Central memory CD8-positive, alpha-beta T cell (primary cell): ENCODE measurements around the gene ZSCAN12.
A peak's percentile ranks its signal among the peaks of the same experiment; 100 is the strongest.
"Not testable (repeated sequence)": the region's sequence is repeated elsewhere in the genome, so short reads cannot be mapped to it uniquely, and the experiment has no call there.

Experiments
- ATAC-seq: fragments of 150-1000 bp; cut with Tn5 transposase; replicated peaks from 2 replicates; pipeline ENCODE4 v1.10.0; 2022; ENCODE audit warnings: mild to moderate bottlenecking, moderate FRiP score, moderate number of reproducible peaks; ENCODE audit not compliant: poor library complexity, severe bottlenecking; ENCODE audit errors: extremely low read depth
- DNase-seq, 2 donors: peaks; one replicate each; pipeline ENCODE4 v3.0.0; 2021; ENCODE audit warnings: low spot score in 2 of 2
- H3K27ac Mint-ChIP-seq: one replicate; pipeline ENCODE4 v1.8.0; 2022; ENCODE audit warnings: low read depth, mild to moderate bottlenecking, moderate library complexity, mixed read lengths
- H3K27me3 Mint-ChIP-seq: one replicate; pipeline ENCODE4 v1.8.0; 2022; ENCODE audit warnings: mixed read lengths
- H3K36me3 Mint-ChIP-seq: one replicate; pipeline ENCODE4 v1.8.0; 2022; ENCODE audit warnings: mild to moderate bottlenecking, moderate library complexity, mixed read lengths; ENCODE audit not compliant: insufficient read depth
- H3K4me1 Mint-ChIP-seq: one replicate; pipeline ENCODE4 v1.8.0; 2022; ENCODE audit warnings: mixed read lengths
- H3K4me3 Mint-ChIP-seq: one replicate; pipeline ENCODE4 v1.8.0; 2022; ENCODE audit warnings: mild to moderate bottlenecking, moderate library complexity, mixed read lengths
- H3K9me3 Mint-ChIP-seq: one replicate; pipeline ENCODE4 v1.8.0; 2022; ENCODE audit warnings: mixed read lengths

The ZSCAN12 gene

DNA sequence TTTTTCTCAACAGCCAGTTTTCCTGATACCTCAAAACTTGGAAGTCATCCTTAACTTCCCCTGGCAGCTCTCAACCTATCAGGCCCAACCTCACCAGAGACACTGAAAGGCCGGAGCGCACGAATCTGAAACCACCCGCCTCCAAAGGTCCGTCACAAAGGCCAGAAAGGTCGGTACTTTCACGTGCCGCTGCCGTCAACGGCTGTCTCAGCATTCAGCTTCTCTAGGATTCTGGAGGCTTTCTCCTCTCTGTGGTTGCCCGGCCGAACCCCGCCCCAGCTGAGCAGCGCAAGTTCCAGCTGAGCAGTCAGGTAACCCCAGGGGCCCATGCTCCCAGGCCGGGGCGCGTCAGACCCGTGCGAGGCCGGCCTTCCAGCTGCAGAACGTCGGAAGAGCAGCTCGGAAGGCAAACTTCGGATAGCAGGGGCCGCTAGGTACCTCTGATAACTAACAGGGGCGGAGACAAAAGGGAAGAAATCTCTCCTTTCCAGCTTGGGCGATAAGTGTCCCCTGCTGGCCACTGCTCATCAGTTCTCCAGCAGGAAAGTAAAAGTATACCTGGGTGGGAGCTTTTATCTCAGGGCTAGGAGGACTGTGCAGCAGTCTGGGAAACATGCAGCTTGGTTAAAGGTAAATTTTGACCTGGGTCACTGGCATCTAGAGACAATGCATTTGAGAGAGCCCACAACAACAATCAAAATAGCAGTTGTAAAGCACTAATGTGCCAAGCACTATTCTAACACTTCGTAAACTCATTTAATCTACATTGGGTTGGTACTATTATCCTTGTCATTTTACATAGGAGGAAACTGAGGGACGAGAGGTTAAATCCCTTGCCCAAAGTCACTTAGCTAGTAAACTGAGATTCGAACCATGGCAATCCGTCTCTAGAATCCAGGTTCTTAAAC lies 16.1 kb downstream of the ZSCAN12 start:
- peak; percentile 28 for ATAC-seq
- no peaks in the 10 kb centered on the region for H3K9me3 Mint-ChIP-seq
- H3K4me1 Mint-ChIP-seq = peaks cover 37% of the 10 kb centered on the region
- peak in 1 of 2 donors; percentile 9 for DNase-seq
- H3K36me3 Mint-ChIP-seq = peaks cover 23% of the 10 kb centered on the region
- H3K27ac Mint-ChIP-seq = no peak overlapping the region
- no peaks in the 10 kb centered on the region for H3K27me3 Mint-ChIP-seq
- H3K4me3 Mint-ChIP-seq = peak overlapping the region; percentile 48

DNA sequence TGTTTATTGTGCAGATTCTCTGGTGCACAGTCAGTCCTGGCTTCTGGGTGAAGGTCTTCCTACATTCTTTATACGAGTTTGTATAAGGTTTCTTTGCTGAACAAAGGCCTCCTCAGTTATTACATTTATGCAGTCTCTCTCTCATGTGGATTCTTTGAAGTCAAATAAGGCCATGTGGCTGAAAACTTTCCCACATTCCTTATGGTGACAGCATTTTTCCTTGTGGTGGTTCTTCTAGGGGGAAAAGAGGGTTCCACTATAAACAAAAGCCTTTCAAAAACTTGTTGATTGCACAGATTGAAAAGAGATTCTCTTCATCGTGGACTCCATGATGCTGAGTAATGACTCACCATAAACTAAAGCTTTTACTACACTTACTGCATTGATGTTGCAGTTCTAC lies 19.2 kb downstream of the ZSCAN12 start:
- Mint-ChIP-seq H3K4me3 (no peak overlapping the region), H3K27me3 (no peaks in the 10 kb centered on the region), H3K36me3 (peaks cover 20% of the 10 kb centered on the region), H3K4me1 (peaks cover 28% of the 10 kb centered on the region), H3K9me3 (no peaks in the 10 kb centered on the region), H3K27ac (no peak overlapping the region)
- DNase-seq (no peak), ATAC-seq (no peak)

DNA sequence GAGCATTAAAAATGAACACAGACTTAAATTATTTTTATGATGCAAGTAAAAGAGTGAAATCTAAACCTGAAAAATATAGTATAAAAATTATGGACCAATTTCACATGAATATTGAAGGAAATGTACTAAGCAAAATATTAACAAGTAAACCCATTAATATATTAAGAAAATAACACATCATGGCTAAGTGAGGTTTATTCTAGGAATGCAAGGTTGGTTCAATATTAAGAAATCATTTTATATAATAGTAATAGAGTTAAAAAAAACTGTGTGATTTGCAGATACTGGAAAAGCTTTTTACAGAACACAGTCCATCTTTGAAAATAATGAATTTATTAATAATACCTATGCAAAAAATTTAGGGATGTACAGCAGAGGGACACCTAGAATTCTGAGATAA lies 20.9 kb downstream of the ZSCAN12 start:
- H3K27me3 Mint-ChIP-seq = no peaks in the 10 kb centered on the region
- H3K4me3 Mint-ChIP-seq = no peak overlapping the region
- no peak overlapping the region for H3K27ac Mint-ChIP-seq
- H3K36me3 Mint-ChIP-seq = peaks cover 18% of the 10 kb centered on the region
- H3K9me3 Mint-ChIP-seq = no peaks in the 10 kb centered on the region
- DNase-seq (no peak), ATAC-seq (no peak)
- peaks cover 28% of the 10 kb centered on the region for H3K4me1 Mint-ChIP-seq

DNA sequence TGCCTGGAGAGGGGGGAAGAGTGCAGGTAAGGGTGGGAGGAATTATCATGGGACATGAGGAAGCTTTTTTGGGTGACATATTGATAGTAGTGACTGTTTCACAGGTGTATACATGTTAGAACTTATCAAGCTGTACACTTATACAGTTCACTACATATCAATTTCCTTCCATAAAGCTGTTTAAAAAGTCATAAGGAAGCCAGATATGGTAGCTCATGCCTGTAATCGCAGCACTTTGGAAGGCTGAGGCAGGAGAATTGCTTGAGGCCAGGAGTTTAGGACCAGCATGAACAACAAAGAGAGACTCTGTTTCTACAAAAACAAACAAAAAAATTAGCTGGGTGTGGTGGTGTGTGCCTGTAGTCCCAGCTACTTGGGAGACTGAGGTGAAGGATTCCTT lies 21.7 kb downstream of the ZSCAN12 start:
- H3K4me3 Mint-ChIP-seq = no peak overlapping the region
- H3K27me3 Mint-ChIP-seq = no peaks in the 10 kb centered on the region
- peaks cover 18% of the 10 kb centered on the region for H3K36me3 Mint-ChIP-seq
- no peak for ATAC-seq
- peaks cover 23% of the 10 kb centered on the region for H3K4me1 Mint-ChIP-seq
- DNase-seq = no peak
- H3K27ac Mint-ChIP-seq = no peak overlapping the region
- H3K9me3 Mint-ChIP-seq = no peaks in the 10 kb centered on the region

DNA sequence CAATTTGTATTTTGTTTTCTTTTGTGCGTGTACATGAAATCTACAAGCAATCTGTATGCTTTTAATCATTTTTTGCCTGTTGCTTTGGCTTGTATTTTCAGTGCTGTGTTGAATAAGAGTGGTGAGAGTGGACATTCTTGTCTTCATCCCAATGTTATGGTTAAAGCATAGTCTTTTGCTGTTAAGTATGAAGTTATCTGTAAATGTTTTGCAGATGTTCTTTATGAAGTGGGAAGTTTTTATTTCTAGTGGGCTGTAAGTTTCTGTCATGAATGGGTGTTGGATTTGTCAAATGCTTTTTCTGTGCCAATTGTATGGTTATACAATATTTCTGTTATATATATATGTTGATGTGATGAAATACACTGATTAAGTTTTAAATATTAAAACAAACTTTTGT lies 25.6 kb downstream of the ZSCAN12 start:
- no peak overlapping the region for H3K27ac Mint-ChIP-seq
- H3K27me3 Mint-ChIP-seq = no peaks in the 10 kb centered on the region
- ATAC-seq (no peak), DNase-seq (no peak)
- H3K36me3 Mint-ChIP-seq = peaks cover 3% of the 10 kb centered on the region
- H3K4me1 Mint-ChIP-seq = no peaks in the 10 kb centered on the region
- H3K9me3 Mint-ChIP-seq = no peaks in the 10 kb centered on the region
- H3K4me3 Mint-ChIP-seq = no peak overlapping the region

DNA sequence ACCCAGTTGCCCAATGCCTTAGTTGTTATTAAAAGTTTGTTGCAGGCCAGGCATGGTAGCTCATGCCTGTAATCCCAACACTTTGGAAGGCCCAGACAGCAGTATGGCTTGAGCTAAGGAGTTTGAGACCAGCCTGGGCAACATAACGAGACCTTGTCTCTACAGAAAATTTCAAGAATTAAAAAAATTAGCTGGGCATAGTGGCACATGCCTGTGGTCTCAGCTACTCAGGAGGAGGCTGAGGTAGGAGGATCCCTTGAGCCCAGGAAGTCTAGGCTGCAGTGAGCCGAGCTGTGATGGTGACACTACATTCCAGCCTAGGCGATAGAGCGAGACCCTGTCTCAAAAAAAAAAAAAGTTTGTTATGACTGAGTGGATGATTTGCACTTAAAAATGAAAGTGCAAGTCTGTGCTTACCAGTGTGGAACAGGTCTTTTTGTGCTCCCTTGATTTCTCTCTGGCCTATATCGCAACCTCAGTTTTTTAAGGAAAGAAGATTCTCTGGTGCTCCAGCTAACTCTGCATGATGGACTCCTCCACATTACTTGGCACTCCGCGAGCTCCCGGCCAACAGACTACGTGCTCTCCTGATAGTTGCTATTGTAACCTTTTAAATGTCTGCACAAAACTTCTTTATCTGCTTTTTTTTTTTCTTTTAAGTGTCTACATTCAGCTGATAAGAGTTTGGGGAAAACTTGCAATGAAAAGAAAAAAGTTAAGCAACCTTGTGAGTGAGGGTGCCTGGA lies 27.7 kb downstream of the ZSCAN12 start:
- Mint-ChIP-seq H3K27ac (no peak overlapping the region), H3K4me3 (no peak overlapping the region), H3K9me3 (no peaks in the 10 kb centered on the region), H3K27me3 (no peaks in the 10 kb centered on the region), H3K36me3 (peaks cover 5% of the 10 kb centered on the region), H3K4me1 (no peaks in the 10 kb centered on the region)
- DNase-seq = no peak
- no peak for ATAC-seq

DNA sequence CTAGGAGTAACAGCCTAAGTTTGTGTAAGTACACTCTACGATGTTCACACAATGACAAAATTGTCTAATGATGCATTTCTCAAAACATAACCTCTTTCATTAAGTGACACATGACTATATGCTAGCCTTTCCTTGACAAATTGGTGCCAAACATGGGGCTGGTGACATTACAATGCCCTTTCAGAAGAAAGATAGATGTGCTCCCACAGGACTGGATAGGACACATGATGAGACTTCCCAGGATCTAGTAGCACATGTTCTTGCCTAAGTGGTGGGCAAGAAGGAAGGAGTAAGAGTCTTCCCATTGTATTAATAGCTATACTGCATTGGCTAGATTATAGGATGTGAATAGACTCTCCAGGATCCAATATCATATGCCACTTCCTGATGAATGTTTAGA lies 28.3 kb downstream of the ZSCAN12 start:
- Mint-ChIP-seq H3K27me3 (no peaks in the 10 kb centered on the region), H3K9me3 (no peaks in the 10 kb centered on the region), H3K4me3 (no peak overlapping the region), H3K4me1 (no peaks in the 10 kb centered on the region), H3K27ac (no peak overlapping the region), H3K36me3 (peaks cover 5% of the 10 kb centered on the region)
- ATAC-seq (no peak), DNase-seq (no peak)

DNA sequence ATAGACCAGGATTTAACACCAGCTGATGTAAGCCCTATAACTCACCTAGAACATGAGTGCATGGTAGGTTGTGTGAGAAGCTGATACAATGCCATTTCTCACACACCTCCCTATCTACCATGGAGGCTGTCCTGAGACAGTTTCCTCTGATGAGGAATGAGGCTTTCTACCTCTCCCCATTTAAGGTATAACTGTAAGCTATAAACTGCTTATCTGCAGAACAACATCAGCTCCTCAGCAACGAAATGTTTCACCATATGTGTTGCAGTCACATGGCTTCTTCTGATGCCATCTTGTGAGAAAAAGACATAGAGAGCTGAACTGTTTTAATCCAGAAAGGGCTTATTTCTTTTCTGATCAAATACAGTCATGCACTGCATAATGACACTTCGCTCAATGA lies 29.1 kb downstream of the ZSCAN12 start:
- DNase-seq (no peak), ATAC-seq (no peak)
- peaks cover 5% of the 10 kb centered on the region for H3K36me3 Mint-ChIP-seq
- H3K9me3 Mint-ChIP-seq = no peaks in the 10 kb centered on the region
- H3K27me3 Mint-ChIP-seq = no peaks in the 10 kb centered on the region
- H3K27ac Mint-ChIP-seq = no peak overlapping the region
- no peaks in the 10 kb centered on the region for H3K4me1 Mint-ChIP-seq
- H3K4me3 Mint-ChIP-seq = no peak overlapping the region

DNA sequence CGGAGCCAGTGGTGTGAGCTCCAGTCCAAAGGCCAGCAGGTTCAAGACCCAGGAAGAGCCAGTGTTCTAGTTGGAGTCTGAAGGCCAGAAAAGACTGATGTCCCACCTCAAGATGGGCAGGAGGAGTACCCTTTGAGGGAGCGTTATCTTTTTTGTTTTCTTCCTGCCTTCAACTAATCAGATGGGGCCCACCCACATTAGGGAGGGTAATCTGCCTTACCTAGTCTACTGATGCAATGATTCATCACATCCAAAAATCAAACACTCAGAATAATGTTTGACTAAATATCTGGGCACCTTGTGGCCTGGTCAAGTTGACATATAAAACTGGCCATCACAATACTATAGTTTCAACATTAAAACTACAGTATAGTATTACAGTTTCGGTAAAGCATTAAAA lies 30.1 kb downstream of the ZSCAN12 start:
- Mint-ChIP-seq H3K27me3 (no peaks in the 10 kb centered on the region), H3K4me3 (no peak overlapping the region), H3K27ac (no peak overlapping the region), H3K4me1 (no peaks in the 10 kb centered on the region), H3K36me3 (peaks cover 10% of the 10 kb centered on the region), H3K9me3 (no peaks in the 10 kb centered on the region)
- DNase-seq (no peak), ATAC-seq (no peak)

DNA sequence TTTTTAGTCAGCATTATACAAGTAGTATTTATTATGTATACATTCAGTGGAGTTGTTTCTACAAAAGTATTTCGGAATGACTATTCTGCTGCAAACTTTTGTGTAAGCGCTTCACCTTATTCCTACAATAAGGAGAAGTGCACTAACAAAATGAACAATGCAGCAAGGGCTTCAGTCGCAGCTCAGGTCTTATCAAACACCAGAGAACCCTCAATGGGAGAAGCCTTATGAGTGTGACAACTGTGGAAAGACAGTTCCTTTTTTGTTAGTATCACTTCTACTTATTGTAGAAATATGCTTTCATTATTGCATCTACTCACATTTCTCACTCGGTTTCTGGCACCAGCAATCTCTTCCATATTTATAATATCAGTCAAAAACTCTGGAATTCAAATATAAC lies 31.0 kb downstream of the ZSCAN12 start:
- H3K9me3 Mint-ChIP-seq = no peaks in the 10 kb centered on the region
- no peak overlapping the region for H3K27ac Mint-ChIP-seq
- ATAC-seq (no peak), DNase-seq (no peak)
- H3K36me3 Mint-ChIP-seq = peaks cover 10% of the 10 kb centered on the region
- H3K4me1 Mint-ChIP-seq = no peaks in the 10 kb centered on the region
- no peaks in the 10 kb centered on the region for H3K27me3 Mint-ChIP-seq
- H3K4me3 Mint-ChIP-seq = no peak overlapping the region

DNA sequence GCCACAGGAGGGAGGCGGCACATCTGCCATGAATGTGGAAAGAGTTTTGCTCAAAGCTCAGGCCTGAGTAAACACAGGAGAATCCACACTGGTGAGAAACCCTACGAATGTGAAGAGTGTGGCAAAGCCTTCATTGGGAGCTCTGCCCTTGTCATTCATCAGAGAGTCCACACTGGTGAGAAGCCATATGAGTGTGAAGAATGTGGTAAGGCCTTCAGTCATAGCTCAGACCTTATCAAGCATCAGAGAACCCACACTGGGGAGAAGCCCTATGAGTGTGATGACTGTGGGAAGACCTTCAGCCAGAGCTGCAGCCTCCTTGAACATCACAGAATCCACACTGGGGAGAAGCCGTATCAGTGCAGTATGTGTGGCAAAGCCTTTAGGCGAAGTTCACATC lies 34.0 kb downstream of the ZSCAN12 start:
- ATAC-seq, H3K27ac Mint-ChIP-seq, H3K4me1 Mint-ChIP-seq, DNase-seq, H3K27me3 Mint-ChIP-seq, H3K9me3 Mint-ChIP-seq, H3K4me3 Mint-ChIP-seq: not testable (repeated sequence)
- H3K36me3 Mint-ChIP-seq = peaks cover 13% of the 10 kb centered on the region

DNA sequence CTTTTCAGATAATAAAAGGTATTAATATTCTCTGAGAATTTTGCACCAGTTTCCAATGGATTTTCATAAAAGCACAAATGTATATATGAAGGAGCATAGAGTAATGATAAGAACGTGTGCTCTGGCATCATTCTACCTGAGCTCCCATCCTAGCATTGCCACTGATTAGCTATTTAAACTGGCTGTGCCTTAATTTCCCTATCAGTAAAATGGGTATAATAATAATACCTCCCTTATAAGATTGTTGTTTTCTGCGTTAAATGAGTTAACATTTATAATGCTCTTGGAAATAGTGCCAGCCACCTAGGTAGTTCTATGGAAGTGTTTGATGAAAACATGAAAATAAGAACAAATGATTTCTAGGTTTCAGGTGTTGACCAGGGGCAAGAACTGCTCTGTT lies 38.6 kb downstream of the ZSCAN12 start:
- Mint-ChIP-seq H3K27me3 (no peaks in the 10 kb centered on the region), H3K36me3 (peaks cover 12% of the 10 kb centered on the region), H3K27ac (no peak overlapping the region), H3K4me3 (no peak overlapping the region), H3K9me3 (no peaks in the 10 kb centered on the region), H3K4me1 (peaks cover 4% of the 10 kb centered on the region)
- ATAC-seq = no peak
- DNase-seq = no peak

DNA sequence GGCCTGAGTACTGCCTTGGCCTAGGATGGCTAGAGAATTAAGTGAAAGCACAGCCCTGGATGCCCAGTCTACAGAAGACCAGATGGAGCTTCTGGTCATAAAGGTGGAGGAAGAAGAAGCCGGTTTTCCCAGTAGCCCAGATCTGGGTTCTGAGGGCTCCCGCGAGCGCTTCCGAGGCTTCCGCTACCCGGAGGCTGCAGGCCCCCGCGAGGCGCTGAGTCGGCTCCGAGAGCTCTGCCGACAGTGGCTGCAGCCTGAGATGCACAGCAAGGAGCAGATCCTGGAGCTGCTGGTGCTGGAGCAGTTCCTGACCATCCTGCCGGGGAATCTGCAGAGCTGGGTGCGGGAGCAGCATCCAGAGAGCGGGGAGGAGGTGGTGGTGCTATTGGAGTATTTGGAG lies 40.0 kb downstream of the ZSCAN12 start:
- H3K36me3 Mint-ChIP-seq, H3K27me3 Mint-ChIP-seq, ATAC-seq, H3K9me3 Mint-ChIP-seq, DNase-seq, H3K27ac Mint-ChIP-seq, H3K4me3 Mint-ChIP-seq: not testable (repeated sequence)
- H3K4me1 Mint-ChIP-seq = peaks cover 11% of the 10 kb centered on the region
